Measurements from ENCODE around the gene DDB1. TPM values are rescaled to one million over a fixed set of nuclear protein-coding genes. Genes with fewer than 3 reads are reported as not detected.

DDB1 gene
- total RNA-seq, 1 donor from 2014 or later = 218 TPM

- Mint-ChIP-seq H3K36me3 (ENCODE audit: low read depth) (peaks cover 32% of the 10 kb centered on the region), H3K9me3 (no peaks in the 10 kb centered on the region), H3K4me1 (no peaks in the 10 kb centered on the region), H3K27me3 (no peaks in the 10 kb centered on the region), H3K27ac (no peak overlapping the region), H3K4me3 (no peak overlapping the region)
- no peak for TF ChIP-seq CTCF (IDR thresholded peaks at IDR 0.05)
- no peak for DNase-seq
- CTCF ChIA-PET = interaction anchor here (0.6 kb wide), 1 partner anchor 9 kb away, joined by 3 read pairs; no protein-coding TSS in a partner anchor
- no peak for ATAC-seq (ENCODE audit: low read depth)
- POLR2A ChIA-PET = interaction anchor here (2.3 kb wide), 1 partner anchor 13 kb away, joined by 6 read pairs; the partner anchor contains the start of genes CYB561A3 and TMEM138
- intact Hi-C loops (cut with micrococcal nuclease) = no loop called here
Measured at GRCh38 chr11:61375761-61376108, 42.8 kb upstream of the DDB1 start.

- Mint-ChIP-seq H3K27me3 (no peaks in the 10 kb centered on the region), H3K36me3 (ENCODE audit: low read depth) (peaks cover 57% of the 10 kb centered on the region), H3K27ac (no peak overlapping the region), H3K4me1 (peaks cover 3% of the 10 kb centered on the region), H3K4me3 (no peak overlapping the region), H3K9me3 (no peaks in the 10 kb centered on the region)
- CTCF ChIA-PET = interaction anchor here (1.8 kb wide), 1 partner anchor 13 kb away, joined by 5 read pairs; no protein-coding TSS in a partner anchor
- intact Hi-C loops (cut with micrococcal nuclease) = no loop called here
- ATAC-seq (ENCODE audit: low read depth) (no peak), DNase-seq (no peak)
- TF ChIP-seq CTCF (IDR thresholded peaks at IDR 0.05) = no peak
- POLR2A ChIA-PET = interaction anchor here (0.6 to 1.4 kb wide), 3 partner anchors 11 to 14 kb away, joined by 5 to 7 read pairs (median 6); partner anchors contain the start of genes CYB561A3 and TMEM138
Measured at GRCh38 chr11:61372659-61373420, 39.9 kb upstream of the DDB1 start.

- intact Hi-C loops (cut with micrococcal nuclease) = no loop called here
- ATAC-seq (ENCODE audit: low read depth) = no peak
- Mint-ChIP-seq H3K4me3 (no peak overlapping the region), H3K27me3 (no peaks in the 10 kb centered on the region), H3K4me1 (peaks cover 3% of the 10 kb centered on the region), H3K9me3 (no peaks in the 10 kb centered on the region), H3K27ac (no peak overlapping the region), H3K36me3 (ENCODE audit: low read depth) (peaks cover 63% of the 10 kb centered on the region)
- no peak for TF ChIP-seq CTCF (IDR thresholded peaks at IDR 0.05)
- ChIA-PET POLR2A (interaction anchor here (1.1 to 1.8 kb wide), 3 partner anchors 9 to 16 kb away, joined by 3 to 15 read pairs (median 5); partner anchors contain the start of genes CYB561A3 and TMEM138), CTCF (interaction anchor here (1.4 to 3.2 kb wide), 3 partner anchors 8 to 34 kb away, joined by 3 to 19 read pairs (median 9); partner anchors contain the start of gene TMEM138)
- DNase-seq = no peak
Measured at GRCh38 chr11:61370349-61371005, 37.6 kb upstream of the DDB1 start.

- no peak for ATAC-seq (ENCODE audit: low read depth)
- no peak for TF ChIP-seq CTCF (IDR thresholded peaks at IDR 0.05)
- intact Hi-C loops (cut with micrococcal nuclease) = no loop called here
Measured at GRCh38 chr11:61369372-61370348, 36.8 kb upstream of the DDB1 start.

More at GRCh38 chr11:61369372-61370348, 36.8 kb upstream of the DDB1 start:
- DNase-seq = no peak
- Mint-ChIP-seq H3K36me3 (ENCODE audit: low read depth) (peaks cover 61% of the 10 kb centered on the region), H3K27me3 (no peaks in the 10 kb centered on the region), H3K9me3 (no peaks in the 10 kb centered on the region), H3K4me1 (peaks cover 3% of the 10 kb centered on the region), H3K27ac (no peak overlapping the region), H3K4me3 (no peak overlapping the region)
- POLR2A ChIA-PET = interaction anchor here (0.9 to 1.8 kb wide), 4 partner anchors 13 to 36 kb away, joined by 3 to 5 read pairs (median 4); partner anchors contain the start of genes DDB1 and TKFC
- CTCF ChIA-PET = interaction anchor here (1.4 to 3.2 kb wide), 5 partner anchors 7 to 33 kb away, joined by 3 to 19 read pairs (median 9); partner anchors contain the start of genes TMEM138 and TMEM216

Data from activated B cell treated with CpG ODN at 0.5 μM for 24 hours (primary cell).